GM18526 (cell line): Measurements from ENCODE around the gene COQ8B.
A peak's percentile ranks its signal among the peaks of the same experiment; 100 is the strongest.

Source experiments
- POLR2A ChIP-seq: IDR thresholded peaks from 3 replicates; pipeline ENCODE4 v1.6.1; 2011; ENCODE audit not compliant: insufficient read length; ENCODE audit errors: extremely low read depth

Gene COQ8B

GRCh38 chr19:40716482-40717324 is at the start of gene COQ8B, which contains the start of gene ITPKC:
Gene COQ8B (minus strand): TSS chr19:40716886. CDS start chr19:40714632, 2,254 bp downstream.
Gene ITPKC (plus strand): TSS chr19:40717112. CDS start chr19:40717136, 24 bp downstream.
- TF ChIP-seq POLR2A: peak; percentile 36

GRCh38 chr19:40763963-40764362 is 47.3 kb upstream of the COQ8B start:
- TF ChIP-seq POLR2A: no peak

- TF ChIP-seq POLR2A: no peak
These were observed 46.8 kb upstream of the COQ8B start for GRCh38 chr19:40763526-40763925.

GRCh38 chr19:40762754-40763470 is 46.2 kb upstream of the COQ8B start:
- no peak for TF ChIP-seq POLR2A

GRCh38 chr19:40759352-40759751 is 42.7 kb upstream of the COQ8B start:
- no peak for TF ChIP-seq POLR2A

GRCh38 chr19:40758491-40758890 is 41.8 kb upstream of the COQ8B start:
- no peak for TF ChIP-seq POLR2A

GRCh38 chr19:40756502-40757110 is 39.9 kb upstream of the COQ8B start:
- no peak for TF ChIP-seq POLR2A

GRCh38 chr19:40755791-40756190 is 39.1 kb upstream of the COQ8B start:
- no peak for TF ChIP-seq POLR2A

- no peak for TF ChIP-seq POLR2A
These were observed 38.5 kb upstream of the COQ8B start for GRCh38 chr19:40755248-40755624.

GRCh38 chr19:40754611-40755247 is 38.0 kb upstream of the COQ8B start:
- no peak for TF ChIP-seq POLR2A

- TF ChIP-seq POLR2A: no peak
These were observed 35.6 kb upstream of the COQ8B start for GRCh38 chr19:40752257-40752781.

- TF ChIP-seq POLR2A: peak; percentile 66
These were observed 34.3 kb upstream of the COQ8B start, which contains the start of gene SNRPA for GRCh38 chr19:40750874-40751537. Gene SNRPA (plus strand): TSS chr19:40751203. CDS start chr19:40751409, 206 bp downstream.

- TF ChIP-seq POLR2A: peak; percentile 58
These were observed 33.6 kb upstream of the COQ8B start, which contains the start of gene ACTMAP for GRCh38 chr19:40750058-40750873. Gene ACTMAP (minus strand): TSS chr19:40750477. CDS start chr19:40749803, 674 bp downstream.
